ENCODE measurements around the gene SELENOO. TPM values are rescaled to one million over a fixed set of nuclear protein-coding genes. Genes with fewer than 3 reads are reported as not detected.
A peak's percentile ranks its signal among the peaks of the same experiment; 100 is the strongest.

SELENOO gene
- total and polyA plus RNA-seq, 2 of the 13 experiments (the other 11 are each of a cell fraction or from before 2014, with no cell fraction given), result 14.4 to 19.0 TPM

DNA sequence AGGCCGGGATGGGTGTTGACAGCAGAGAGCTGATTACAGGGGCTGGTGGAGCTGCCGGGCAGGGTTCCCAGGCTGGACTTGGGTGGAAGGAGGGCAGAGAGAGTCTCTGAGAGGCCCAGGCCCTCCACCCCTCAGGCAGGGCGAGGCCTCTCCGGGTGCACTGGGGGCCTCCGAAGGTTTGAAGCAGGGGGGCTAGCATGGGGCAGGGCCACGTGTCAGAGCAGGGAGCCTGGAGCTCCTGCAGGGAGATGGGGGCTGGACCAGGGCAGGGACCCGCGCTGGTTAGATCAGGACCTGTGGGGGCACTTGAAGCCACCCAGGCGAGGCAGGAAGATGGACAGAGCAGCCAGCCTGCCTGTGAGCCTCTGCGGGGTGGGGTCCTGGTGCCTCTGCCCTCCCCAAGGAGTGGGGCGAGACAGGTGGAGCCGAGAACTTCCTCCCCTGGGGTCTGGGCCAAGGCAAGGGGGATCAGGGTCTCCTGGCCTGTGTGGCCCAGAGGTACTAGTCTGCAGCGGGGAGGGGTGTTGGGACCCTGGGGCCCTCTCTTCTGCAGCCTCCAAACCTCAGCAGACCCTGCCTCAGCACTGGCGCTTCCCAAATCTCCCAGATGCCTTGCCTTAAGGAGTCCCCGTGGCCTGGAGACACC is 29.4 kb upstream of the SELENOO start (continued):
- TF ChIP-seq, protein P1, sequence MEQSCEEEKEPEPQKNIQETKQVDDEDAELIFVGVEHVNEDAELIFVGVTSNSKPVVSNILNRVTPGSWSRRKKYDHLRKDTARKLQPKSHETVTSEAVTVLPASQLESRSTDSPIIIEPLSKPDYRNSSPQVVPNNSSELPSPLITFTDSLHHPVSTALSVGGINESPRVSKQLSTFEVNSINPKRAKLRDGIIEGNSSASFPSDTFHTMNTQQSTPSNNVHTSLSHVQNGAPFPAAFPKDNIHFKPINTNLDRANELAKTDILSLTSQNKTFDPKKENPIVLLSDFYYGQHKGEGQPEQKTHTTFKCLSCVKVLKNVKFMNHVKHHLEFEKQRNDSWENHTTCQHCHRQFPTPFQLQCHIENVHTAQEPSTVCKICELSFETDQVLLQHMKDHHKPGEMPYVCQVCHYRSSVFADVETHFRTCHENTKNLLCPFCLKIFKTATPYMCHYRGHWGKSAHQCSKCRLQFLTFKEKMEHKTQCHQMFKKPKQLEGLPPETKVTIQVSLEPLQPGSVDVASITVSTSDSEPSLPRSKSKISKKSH (CRISPR knock-in tag; IDR thresholded peaks at IDR 0.05; ENCODE audit: borderline replicate concordance), result 0 out of 2 replicates have a peak, but pooled peaks have one; percentile 1
- no peak for TF ChIP-seq FLYWCH1 (CRISPR knock-in tag; IDR thresholded peaks at IDR 0.05)
- TF ChIP-seq, protein P2, sequence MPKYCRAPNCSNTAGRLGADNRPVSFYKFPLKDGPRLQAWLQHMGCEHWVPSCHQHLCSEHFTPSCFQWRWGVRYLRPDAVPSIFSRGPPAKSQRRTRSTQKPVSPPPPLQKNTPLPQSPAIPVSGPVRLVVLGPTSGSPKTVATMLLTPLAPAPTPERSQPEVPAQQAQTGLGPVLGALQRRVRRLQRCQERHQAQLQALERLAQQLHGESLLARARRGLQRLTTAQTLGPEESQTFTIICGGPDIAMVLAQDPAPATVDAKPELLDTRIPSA (CRISPR knock-in tag; IDR thresholded peaks at IDR 0.05; ENCODE audit: borderline replicate concordance), result 0 out of 2 replicates have a peak, but pooled peaks have one; percentile 31
- no peak for TF ChIP-seq ZBTB43 (CRISPR knock-in tag; conservative IDR thresholded peaks at IDR 0.05)
- TF ChIP-seq HOXA3 (CRISPR knock-in tag; IDR thresholded peaks at IDR 0.05), result 0 out of 2 replicates have a peak, but pooled peaks have one; percentile 1
- TF ChIP-seq, protein P3, sequence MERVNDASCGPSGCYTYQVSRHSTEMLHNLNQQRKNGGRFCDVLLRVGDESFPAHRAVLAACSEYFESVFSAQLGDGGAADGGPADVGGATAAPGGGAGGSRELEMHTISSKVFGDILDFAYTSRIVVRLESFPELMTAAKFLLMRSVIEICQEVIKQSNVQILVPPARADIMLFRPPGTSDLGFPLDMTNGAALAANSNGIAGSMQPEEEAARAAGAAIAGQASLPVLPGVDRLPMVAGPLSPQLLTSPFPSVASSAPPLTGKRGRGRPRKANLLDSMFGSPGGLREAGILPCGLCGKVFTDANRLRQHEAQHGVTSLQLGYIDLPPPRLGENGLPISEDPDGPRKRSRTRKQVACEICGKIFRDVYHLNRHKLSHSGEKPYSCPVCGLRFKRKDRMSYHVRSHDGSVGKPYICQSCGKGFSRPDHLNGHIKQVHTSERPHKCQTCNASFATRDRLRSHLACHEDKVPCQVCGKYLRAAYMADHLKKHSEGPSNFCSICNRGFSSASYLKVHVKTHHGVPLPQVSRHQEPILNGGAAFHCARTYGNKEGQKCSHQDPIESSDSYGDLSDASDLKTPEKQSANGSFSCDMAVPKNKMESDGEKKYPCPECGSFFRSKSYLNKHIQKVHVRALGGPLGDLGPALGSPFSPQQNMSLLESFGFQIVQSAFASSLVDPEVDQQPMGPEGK (CRISPR knock-in tag; IDR thresholded peaks at IDR 0.05), result 0 out of 2 replicates have a peak, but pooled peaks have one; percentile 15
- TF ChIP-seq SETDB1 (CRISPR knock-in tag; IDR thresholded peaks at IDR 0.05; ENCODE audit: borderline replicate concordance), result no peak
- no peak for TF ChIP-seq SOX6 (IDR thresholded peaks at IDR 0.05)
- 0 out of 2 replicates have a peak, but pooled peaks have one; percentile 1 for TF ChIP-seq SOX6 (CRISPR knock-in tag; IDR thresholded peaks at IDR 0.05)
- TF ChIP-seq, protein P4, sequence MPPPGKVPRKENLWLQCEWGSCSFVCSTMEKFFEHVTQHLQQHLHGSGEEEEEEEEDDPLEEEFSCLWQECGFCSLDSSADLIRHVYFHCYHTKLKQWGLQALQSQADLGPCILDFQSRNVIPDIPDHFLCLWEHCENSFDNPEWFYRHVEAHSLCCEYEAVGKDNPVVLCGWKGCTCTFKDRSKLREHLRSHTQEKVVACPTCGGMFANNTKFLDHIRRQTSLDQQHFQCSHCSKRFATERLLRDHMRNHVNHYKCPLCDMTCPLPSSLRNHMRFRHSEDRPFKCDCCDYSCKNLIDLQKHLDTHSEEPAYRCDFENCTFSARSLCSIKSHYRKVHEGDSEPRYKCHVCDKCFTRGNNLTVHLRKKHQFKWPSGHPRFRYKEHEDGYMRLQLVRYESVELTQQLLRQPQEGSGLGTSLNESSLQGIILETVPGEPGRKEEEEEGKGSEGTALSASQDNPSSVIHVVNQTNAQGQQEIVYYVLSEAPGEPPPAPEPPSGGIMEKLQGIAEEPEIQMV (CRISPR knock-in tag; IDR thresholded peaks at IDR 0.05; ENCODE audit: low read depth), result no peak
- peak; percentile 61; the same call in 1 of the 2 replicates for TF ChIP-seq ZNF547 (CRISPR knock-in tag; IDR thresholded peaks at IDR 0.05)
- no peak for TF ChIP-seq KDM3A (CRISPR knock-in tag; IDR thresholded peaks at IDR 0.05; ENCODE audit: low read depth)
- 0 out of 2 replicates have a peak, but pooled peaks have one; percentile 31 for TF ChIP-seq HDAC1 (CRISPR knock-in tag; IDR thresholded peaks at IDR 0.05)
- TF ChIP-seq BCL3 (CRISPR knock-in tag; IDR thresholded peaks at IDR 0.05), result 0 out of 2 replicates have a peak, but pooled peaks have one; percentile 83
- TF ChIP-seq ZSCAN25 (CRISPR knock-in tag; IDR thresholded peaks at IDR 0.05), result no peak; the same call in 1 of the 2 replicates
- no peak for TF ChIP-seq ZNF484 (CRISPR knock-in tag; IDR thresholded peaks at IDR 0.05; ENCODE audit: borderline replicate concordance, low read depth)
- peak; percentile 27 for TF ChIP-seq IKZF4 (CRISPR knock-in tag; IDR thresholded peaks at IDR 0.05; ENCODE audit: borderline replicate concordance, low read depth, not compliant biosample characterization)
- TF ChIP-seq ZNF326 (CRISPR knock-in tag; IDR thresholded peaks at IDR 0.05; ENCODE audit: borderline replicate concordance), result no peak
- TF ChIP-seq ZNF451 (CRISPR knock-in tag; IDR thresholded peaks at IDR 0.05), result 0 out of 2 replicates have a peak, but pooled peaks have one; percentile 38
- no peak for TF ChIP-seq ZNF501 (CRISPR knock-in tag; IDR thresholded peaks at IDR 0.05)

All from HepG2 (cell line).